Esophagus squamous epithelium (tissue), 4 donors: ENCODE measurements around the gene LPIN2.

ENCODE experiments used
- CTCF ChIP-seq, 6 experiments: fragments of 450-650 bp in 4 of 6; fragments of 200-600 bp in 2 of 6; sonication (generic) in 2 of 6; IDR thresholded peaks; one replicate each; pipeline ENCODE4 v1.5.1; 2016 to 2019; ENCODE audit warnings: antibody characterized with exemption in 6 of 6, mild to moderate bottlenecking in 4 of 6, moderate library complexity in 4 of 6
- POLR2A ChIP-seq, 4 donors: fragments of 450-650 bp; IDR thresholded peaks; one replicate each; pipeline ENCODE4 v1.6.1; 2017; ENCODE audit warnings: antibody characterized with exemption in 4 of 4, mild to moderate bottlenecking in 4 of 4, moderate library complexity in 3 of 4

GRCh38 chr18:3002732-3003131 is 10.2 kb downstream of the LPIN2 start:
- TF ChIP-seq CTCF (IDR thresholded peaks at IDR 0.05) (no peak), POLR2A (IDR thresholded peaks at IDR 0.05) (no peak)
